HG03354 (cell line): ENCODE data around the gene BTBD19.
"Not testable (repeated sequence)": the region's sequence is repeated elsewhere in the genome, so short reads cannot be mapped to it uniquely, and the experiment has no call there.

Experiments
- ATAC-seq: cut with Tn5 transposase; IDR thresholded peaks from one replicate; pipeline ENCODE4 v1.9.1; 2021; ENCODE audit warnings: mild to moderate bottlenecking; ENCODE audit not compliant: unreplicated experiment, poor library complexity, severe bottlenecking

BTBD19 gene

DNA sequence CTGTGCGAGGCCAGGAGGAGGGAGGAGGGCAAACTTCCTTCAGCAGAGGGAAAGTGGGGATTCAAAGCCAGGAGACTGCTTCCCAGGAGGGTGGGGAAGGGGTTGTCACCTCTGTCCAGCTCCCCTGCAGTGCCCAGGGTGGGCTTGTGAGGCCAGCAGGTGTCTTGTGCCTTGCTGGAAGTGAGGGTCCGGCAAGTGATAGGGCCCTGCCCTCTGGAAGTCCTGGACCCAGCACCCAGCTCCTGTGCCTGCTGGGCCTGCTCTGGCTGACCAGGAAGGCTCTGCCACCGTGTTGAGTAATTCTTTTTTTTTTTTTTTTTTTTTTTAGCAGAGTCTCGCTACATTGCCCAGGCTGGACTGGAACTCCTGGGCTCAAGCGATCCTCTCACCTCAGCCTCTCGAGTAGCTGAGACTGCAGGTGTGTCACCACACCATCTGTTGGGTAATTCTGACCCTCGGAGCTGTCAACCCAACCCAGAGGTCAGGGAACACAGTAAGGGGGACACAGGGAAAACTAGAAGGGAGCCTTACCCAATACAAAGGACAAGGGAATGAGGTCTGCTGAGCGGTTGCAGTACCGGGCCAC lies 21.4 kb upstream of the BTBD19 start:
- ATAC-seq, result no peak

GRCh38 chr1:44787506-44787905 lies 20.8 kb upstream of the BTBD19 start:
- no peak for ATAC-seq

GRCh38 chr1:44788120-44788860 lies 20.0 kb upstream of the BTBD19 start, which contains the start of gene BEST4:
TSS of gene BEST4 (minus strand) at chr1:44788170. CDS start at chr1:44787705, 465 bp downstream.
- no peak for ATAC-seq

DNA sequence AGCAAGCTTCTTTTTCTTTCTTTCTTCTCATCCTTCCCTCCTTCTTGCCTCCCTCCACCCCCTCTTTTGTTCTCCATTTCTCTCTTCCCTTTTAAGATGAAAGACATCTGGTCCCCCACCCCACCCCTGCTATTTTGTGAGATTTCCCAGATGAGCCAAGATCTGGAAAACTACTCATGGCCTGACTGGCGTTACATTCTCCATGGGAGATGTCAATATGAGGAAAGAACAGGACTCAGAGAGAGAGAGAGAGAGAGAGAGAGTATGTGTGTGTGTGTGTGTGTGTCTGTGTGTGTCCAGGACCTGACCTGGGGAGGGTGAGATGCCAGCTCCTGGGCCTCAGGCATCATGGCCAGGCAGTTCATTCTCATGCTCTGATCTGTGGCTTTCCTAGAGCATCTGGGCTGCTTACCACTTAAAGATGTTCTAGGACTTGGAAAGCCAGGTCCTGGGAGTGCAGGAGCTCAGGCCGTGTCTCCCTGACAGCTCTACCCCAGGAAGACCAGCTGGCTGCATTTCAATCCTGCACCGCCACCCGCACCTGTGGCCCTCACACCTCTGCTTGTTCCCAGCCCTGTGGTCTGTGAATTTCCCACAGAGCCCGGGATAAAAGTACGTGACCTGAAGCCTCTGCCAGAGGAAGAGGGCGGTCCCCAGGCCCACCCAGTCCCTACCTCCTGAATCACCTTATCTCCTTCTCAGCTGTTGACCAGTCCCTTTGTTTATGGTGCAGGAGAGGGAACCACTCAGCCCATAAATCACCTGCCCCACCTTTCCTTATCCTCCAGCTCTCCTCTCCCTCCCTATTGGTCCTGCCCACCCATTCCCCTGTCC lies 17.1 kb upstream of the BTBD19 start:
- no peak for ATAC-seq

DNA sequence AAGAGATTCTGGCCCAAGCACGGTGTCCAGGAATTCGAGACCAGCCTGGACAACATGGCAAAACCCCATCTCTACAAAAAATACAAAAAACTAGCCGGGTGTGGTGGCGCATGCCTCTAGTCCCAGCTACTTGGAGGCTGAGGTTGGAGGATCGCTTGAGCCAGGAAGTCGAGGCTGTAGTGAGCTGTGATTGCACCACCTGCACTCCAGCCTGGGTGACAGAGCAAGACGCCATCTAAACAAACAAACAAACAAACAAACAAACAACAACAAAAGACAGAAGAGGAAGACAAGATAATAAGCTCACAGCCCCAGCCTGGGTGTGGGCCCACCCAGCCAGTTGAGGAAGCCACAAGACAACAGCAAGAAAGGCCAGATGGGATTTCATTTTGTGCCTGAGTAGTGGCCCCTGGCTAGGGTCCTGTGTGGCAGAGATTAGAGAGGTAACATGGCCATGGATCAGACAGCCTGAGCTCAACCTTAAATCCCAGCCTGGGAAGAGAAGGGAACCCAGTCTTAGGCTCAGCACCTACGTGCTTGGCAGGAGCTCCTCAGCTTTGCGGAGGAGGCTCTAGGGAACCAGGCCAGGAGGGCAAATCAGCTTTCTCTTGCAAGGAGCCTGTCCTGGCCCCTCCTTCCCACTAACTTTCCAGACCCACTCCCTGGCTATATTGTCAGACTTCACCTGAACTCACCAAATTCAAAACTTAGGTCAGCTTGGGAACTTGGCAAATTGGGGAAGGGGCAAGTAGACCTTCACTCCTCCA lies 15.4 kb upstream of the BTBD19 start:
- ATAC-seq, result no peak

DNA sequence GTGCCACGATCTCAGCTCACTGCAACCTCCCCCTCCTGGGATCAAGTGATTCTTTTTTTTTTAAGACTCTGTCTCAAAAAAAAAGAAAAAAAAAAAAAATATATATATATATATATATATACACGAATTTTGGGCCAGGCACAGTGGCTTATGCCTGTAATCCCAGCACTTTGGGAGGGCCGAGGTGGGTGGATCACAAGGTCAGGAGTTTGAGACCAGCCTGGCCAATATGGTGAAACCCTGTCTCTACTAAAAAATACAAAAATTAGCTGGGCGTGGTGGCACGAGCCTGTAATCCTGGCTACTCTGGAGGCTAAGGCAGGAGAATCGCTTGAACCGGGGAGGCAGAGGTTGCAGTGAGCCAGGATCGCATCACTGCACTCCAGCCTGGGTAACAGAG lies 10.4 kb upstream of the BTBD19 start:
- not testable (repeated sequence) for ATAC-seq

DNA sequence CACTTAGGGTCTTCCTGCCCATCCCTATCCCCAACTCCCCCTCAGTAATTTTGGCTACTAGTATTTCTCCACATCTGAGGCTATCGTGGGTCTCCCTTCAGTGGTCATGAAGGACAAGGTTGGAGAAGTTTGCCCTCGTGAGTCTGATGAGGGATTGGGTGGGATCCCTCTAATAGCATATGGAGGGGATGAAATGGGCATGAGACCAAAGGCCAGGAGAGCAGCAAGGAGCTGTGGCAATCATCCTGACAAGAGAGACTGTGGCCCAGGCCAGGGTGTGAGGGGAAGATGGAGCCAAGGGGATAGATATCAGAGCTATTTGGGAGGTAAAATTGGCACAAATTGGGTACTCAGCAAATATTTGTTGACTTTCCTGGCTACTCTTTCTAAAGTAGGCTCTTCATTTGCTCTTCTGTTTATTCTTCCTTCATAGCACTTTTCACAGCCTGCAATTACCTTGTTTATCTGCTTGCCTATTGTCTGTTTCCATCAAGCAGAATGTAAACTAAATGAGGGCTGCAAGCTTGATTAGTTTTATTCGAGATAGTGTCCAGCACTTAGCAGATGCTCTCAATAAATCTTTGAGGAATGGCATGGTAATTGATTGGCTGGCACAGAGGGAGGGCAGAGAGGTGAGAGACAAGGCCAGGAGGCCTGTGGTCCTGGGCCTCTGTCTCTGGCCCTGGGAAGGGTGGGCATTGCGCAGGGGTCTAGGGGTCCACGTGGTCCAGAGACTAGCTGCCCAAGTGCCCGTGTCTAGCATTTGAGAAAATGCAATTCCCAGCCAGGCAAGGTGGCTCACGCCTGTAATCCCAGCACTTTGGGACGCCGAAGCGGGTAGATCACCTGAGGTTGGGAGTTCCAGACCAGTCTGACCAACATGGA lies 9.6 kb upstream of the BTBD19 start:
- ATAC-seq, result no peak

- ATAC-seq, result peak; percentile 86
Observed at GRCh38 chr1:44799770-44800584, 8.3 kb upstream of the BTBD19 start, which contains the start of gene PLK3. TSS of gene PLK3 (plus strand) at chr1:44800377. CDS start at chr1:44800464, 87 bp downstream.

DNA sequence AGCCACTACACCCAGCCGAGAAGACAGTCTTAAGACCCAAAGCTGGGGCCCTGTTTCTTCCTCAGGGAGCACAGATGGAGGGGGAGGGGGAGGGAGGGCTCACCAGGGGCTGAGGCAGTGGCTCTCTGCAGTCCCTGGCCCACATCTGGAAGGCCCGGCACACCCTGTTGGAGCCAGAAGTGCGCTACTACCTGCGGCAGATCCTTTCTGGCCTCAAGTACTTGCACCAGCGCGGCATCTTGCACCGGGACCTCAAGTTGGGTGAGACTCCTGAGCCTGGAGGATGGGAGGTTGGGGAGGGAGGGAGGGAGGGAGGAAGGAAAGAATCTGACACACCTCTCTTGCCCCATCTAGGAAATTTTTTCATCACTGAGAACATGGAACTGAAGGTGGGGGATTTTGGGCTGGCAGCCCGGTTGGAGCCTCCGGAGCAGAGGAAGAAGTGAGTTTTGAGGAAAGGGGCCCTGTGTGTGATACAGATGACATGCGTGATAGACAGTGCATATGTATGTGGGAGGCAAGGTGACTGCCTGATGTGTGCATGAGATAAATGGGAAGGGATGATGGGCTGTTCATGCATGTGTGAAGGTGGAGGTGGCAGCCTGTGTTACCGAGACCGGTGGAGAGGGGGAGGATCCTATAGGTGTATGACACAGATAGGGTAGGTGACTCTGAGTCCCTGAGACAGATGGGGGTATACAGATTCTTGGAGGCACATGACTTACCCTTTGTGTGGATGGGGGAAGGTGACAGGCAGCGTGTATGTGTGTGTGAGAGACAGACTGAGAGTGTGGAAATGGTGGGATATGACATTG lies 6.6 kb upstream of the BTBD19 start:
- no peak for ATAC-seq

GRCh38 chr1:44802306-44803061 lies 5.8 kb upstream of the BTBD19 start:
- ATAC-seq, result no peak

GRCh38 chr1:44803062-44803311 lies 5.3 kb upstream of the BTBD19 start:
- no peak for ATAC-seq

GRCh38 chr1:44803312-44804095 lies 4.8 kb upstream of the BTBD19 start:
- no peak for ATAC-seq

DNA sequence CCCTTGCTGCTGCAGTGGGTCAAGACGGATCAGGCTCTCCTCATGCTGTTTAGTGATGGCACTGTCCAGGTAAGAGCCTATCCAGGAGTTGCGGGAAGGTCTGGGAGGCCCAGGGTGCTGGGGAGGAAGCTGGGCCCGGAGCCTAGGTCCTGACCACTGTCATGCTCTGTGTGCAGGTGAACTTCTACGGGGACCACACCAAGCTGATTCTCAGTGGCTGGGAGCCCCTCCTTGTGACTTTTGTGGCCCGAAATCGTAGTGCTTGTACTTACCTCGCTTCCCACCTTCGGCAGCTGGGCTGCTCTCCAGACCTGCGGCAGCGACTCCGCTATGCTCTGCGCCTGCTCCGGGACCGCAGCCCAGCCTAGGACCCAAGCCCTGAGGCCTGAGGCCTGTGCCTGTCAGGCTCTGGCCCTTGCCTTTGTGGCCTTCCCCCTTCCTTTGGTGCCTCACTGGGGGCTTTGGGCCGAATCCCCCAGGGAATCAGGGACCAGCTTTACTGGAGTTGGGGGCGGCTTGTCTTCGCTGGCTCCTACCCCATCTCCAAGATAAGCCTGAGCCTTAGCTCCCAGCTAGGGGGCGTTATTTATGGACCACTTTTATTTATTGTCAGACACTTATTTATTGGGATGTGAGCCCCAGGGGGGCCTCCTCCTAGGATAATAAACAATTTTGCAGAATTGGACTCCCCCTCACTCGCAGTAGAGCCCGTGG lies 2.9 kb upstream of the BTBD19 start:
- ATAC-seq, result no peak

DNA sequence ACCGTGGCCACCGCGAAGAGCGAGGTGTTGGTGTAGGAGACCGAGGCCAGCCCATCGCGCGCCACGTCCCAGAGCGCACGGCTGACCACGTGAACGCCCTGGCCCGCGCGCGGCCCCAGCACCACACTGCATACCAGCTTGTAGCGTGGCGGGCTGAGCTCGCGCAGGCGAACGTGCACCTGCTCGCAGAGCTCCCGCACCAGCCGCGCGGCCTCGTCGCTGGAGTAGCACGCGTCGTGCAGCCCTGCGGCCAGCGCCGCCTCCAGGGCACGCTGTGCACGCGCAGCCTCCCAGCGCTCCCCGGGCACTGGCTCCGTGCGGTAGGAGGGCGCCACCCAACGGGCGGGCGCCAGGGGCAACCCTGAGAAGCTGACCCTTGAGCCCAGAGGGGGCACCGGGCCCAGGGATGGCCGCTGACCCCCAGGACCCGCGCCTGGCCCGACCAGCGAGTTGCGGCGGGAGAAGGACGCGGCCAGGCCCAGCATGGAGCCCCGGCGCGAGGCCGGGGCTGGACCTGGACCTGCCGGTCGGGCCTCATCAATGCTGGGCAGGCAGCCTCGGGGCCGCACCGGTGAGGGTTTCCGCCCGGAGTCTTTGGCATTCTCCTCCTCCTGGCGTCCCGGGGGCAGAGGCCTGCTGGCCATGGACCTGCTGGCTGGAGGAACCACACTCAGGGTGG lies 2.2 kb upstream of the BTBD19 start:
- ATAC-seq, result no peak
